Measurements from ENCODE around the gene TMEM120B.

Gene TMEM120B

GRCh38 chr12:121792607-121793439 lies 80.3 kb downstream of the TMEM120B start:
- no peak for DNase-seq (ENCODE audit: low read depth)

- DNase-seq (ENCODE audit: low read depth), result no peak
Observed at GRCh38 chr12:121793440-121793837, 80.9 kb downstream of the TMEM120B start, which contains the start of gene RHOF. TSS of gene RHOF (minus strand) at chr12:121793688. CDS start at chr12:121793633, 55 bp downstream.

GRCh38 chr12:121793838-121794533 lies 81.4 kb downstream of the TMEM120B start:
- DNase-seq (ENCODE audit: low read depth), result peak; percentile 93

- DNase-seq (ENCODE audit: low read depth), result no peak
Observed at GRCh38 chr12:121794534-121795033, 82.0 kb downstream of the TMEM120B start.

GRCh38 chr12:121795034-121795968 lies 82.7 kb downstream of the TMEM120B start:
- peak; percentile 78 for DNase-seq (ENCODE audit: low read depth)

- DNase-seq (ENCODE audit: low read depth), result no peak
Observed at GRCh38 chr12:121796855-121797751, 84.6 kb downstream of the TMEM120B start.

- DNase-seq (ENCODE audit: low read depth), result no peak
Observed at GRCh38 chr12:121797937-121798786, 85.6 kb downstream of the TMEM120B start.

- DNase-seq (ENCODE audit: low read depth), result no peak
Observed at GRCh38 chr12:121798787-121799155, 86.2 kb downstream of the TMEM120B start.

- no peak for DNase-seq (ENCODE audit: low read depth)
Observed at GRCh38 chr12:121799156-121799841, 86.7 kb downstream of the TMEM120B start.

GRCh38 chr12:121799842-121800693 lies 87.5 kb downstream of the TMEM120B start:
- peak; percentile 81 for DNase-seq (ENCODE audit: low read depth)

GRCh38 chr12:121800694-121801594 lies 88.4 kb downstream of the TMEM120B start:
- no peak for DNase-seq (ENCODE audit: low read depth)

- DNase-seq (ENCODE audit: low read depth), result no peak
Observed at GRCh38 chr12:121801595-121802484, 89.3 kb downstream of the TMEM120B start.

GRCh38 chr12:121802485-121802842 lies 89.9 kb downstream of the TMEM120B start:
- no peak for DNase-seq (ENCODE audit: low read depth)

- DNase-seq (ENCODE audit: low read depth), result peak; percentile 78
Observed at GRCh38 chr12:121802843-121803698, 90.5 kb downstream of the TMEM120B start.

GRCh38 chr12:121803861-121804416 lies 91.4 kb downstream of the TMEM120B start, which contains the start of gene SETD1B:
TSS of gene SETD1B (plus strand) at chr12:121804009. CDS start at chr12:121804738, 729 bp downstream.
- no peak for DNase-seq (ENCODE audit: low read depth)

All from activated T-cell treated with anti-CD3 and anti-CD28 coated beads for 24 hours (primary cell).